T-helper 2 cell treated with Interferon-gamma antibody and Interleukin-4, amounts not matched to agents 5 μg/mL and 100 μg/mL, for 36 hours (primary cell): Measurements from ENCODE around the gene ARMH2.

Experiments
- DNase-seq: peaks from one replicate; pipeline ENCODE4 v3.0.0; 2021; ENCODE audit warnings: low spot score
- H3K27ac Mint-ChIP-seq: one replicate; pipeline ENCODE4 v1.8.0; 2021; ENCODE audit warnings: mild to moderate bottlenecking, mixed read lengths
- H3K27me3 Mint-ChIP-seq: one replicate; pipeline ENCODE4 v1.8.0; 2021; ENCODE audit warnings: low read depth, mixed read lengths
- H3K36me3 Mint-ChIP-seq: one replicate; pipeline ENCODE4 v1.8.0; 2021; ENCODE audit warnings: low read depth, mixed read lengths
- H3K4me1 Mint-ChIP-seq: one replicate; pipeline ENCODE4 v1.8.0; 2021; ENCODE audit warnings: low read depth, mixed read lengths
- H3K4me3 Mint-ChIP-seq: one replicate; pipeline ENCODE4 v1.8.0; 2022; ENCODE audit warnings: mild to moderate bottlenecking, moderate library complexity, mixed read lengths
- H3K9me3 Mint-ChIP-seq: one replicate; pipeline ENCODE4 v1.8.0; 2021; ENCODE audit warnings: mixed read lengths

The ARMH2 gene

DNA sequence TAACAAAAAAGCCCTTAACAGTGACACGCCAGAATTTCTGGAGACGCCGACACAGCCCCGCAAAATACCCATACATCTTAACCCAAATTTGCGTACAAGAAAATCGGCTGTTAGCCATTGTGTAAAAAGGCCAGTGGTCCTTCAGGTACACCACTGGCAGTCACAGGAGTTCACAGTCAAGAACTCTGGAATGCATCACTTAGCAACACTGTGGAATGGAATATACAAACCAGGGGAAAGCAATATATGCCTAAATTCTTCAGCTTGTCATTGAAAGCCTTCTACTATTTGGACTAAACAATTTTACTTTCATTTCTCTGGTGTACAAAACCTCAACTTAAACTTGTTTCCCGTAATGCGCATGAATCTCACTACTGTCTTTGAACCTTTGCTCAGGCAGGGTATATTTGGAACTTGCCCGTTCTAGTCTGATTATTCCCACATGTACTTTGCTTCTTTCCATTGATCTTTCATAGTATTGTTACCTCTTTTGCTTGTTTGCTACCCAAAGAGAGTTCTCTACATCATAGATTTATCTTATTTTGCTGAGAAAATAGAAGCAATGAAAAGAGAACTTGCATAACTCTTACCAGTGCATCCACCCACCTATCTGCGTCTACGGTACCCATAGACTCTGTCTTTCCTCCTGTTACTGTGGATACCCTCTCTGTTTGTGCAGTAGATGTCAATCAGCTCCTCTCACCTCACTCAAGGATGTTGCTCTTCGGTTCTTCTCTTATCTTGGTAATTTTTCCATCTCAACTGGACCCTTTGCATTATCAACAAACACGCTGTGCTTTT, at the start of gene ARMH2:
Gene ARMH2 (minus strand): TSS at position 178 of the 801 bp plus-strand sequence. CDS start 60 bp downstream, at position 118.
- peaks cover 6% of the 10 kb centered on the region for H3K4me1 Mint-ChIP-seq
- H3K27ac Mint-ChIP-seq: no peak within 1 kb of the TSS
- no peaks in the 10 kb centered on the region for H3K9me3 Mint-ChIP-seq
- peaks cover 16% of the 10 kb centered on the region for H3K36me3 Mint-ChIP-seq
- no peak for DNase-seq
- H3K4me3 Mint-ChIP-seq: no peak within 1 kb of the TSS
- H3K27me3 Mint-ChIP-seq: no peaks in the 10 kb centered on the region

DNA sequence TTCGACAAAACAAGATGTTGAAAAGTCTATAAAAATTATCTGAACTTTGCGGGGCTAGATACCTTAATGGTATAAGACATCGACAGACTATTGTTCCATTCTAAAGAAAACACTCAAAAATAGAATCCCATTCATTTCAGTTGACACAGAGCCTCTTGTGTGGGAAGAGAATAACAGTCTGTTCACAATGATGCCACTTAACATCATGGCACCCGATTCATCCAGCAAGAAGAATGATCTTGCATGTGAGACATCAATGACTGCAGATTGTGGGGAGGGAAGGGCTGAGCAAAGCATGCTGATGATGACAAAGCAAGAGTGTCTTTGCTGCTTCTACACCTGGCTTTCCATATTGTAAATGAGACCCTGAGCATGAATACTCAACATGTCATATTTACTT, 49.7 kb upstream of the ARMH2 start:
- H3K4me3 Mint-ChIP-seq: no peak overlapping the region
- H3K27ac Mint-ChIP-seq: no peak overlapping the region
- no peaks in the 10 kb centered on the region for H3K9me3 Mint-ChIP-seq
- H3K27me3 Mint-ChIP-seq: no peaks in the 10 kb centered on the region
- no peaks in the 10 kb centered on the region for H3K4me1 Mint-ChIP-seq
- peaks cover 81% of the 10 kb centered on the region for H3K36me3 Mint-ChIP-seq
- DNase-seq: no peak

DNA sequence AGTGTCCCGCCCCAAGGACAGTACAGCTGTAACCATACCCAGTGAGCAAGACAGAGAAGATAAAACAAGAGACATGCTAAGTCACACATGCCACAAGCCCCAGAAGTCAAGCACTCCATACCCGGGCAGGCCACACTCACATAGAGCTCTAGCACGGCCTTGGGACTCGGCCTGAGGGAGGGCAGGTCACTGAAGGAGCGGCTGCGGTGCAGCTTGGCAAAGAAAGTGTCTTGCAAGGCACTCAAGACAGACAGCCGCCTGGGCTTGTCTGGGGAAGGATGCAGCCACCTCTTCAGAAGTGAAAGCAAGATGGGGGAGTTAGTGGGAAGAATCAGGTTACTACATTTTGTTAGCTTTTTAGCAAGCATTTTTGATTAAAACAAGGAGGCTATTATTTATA, 48.7 kb upstream of the ARMH2 start:
- Mint-ChIP-seq H3K4me1 (no peaks in the 10 kb centered on the region), H3K9me3 (no peaks in the 10 kb centered on the region), H3K27me3 (no peaks in the 10 kb centered on the region), H3K4me3 (no peak overlapping the region), H3K36me3 (peaks cover 81% of the 10 kb centered on the region), H3K27ac (peak overlapping the region; percentile 4)
- no peak for DNase-seq

DNA sequence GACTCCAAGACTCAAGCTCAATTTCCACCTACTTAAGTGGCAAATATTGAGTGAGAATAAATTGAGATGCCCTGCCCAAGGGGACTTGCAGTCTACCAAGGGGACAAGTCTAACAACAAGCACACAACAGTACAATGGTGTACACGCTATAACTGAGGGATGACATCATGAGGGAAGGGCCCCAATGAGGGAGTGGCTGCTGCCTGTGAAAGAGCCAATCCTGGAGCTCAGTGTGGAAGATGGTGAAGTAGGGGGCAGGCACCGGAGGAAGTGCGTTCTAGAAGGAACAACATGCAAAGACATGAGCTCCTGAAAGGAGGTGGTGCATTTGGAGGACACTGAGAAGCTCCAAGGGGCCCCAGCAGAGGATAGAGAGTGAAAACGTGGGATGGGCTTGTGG, 46.9 kb upstream of the ARMH2 start:
- Mint-ChIP-seq H3K27me3 (no peaks in the 10 kb centered on the region), H3K36me3 (peaks cover 87% of the 10 kb centered on the region), H3K9me3 (no peaks in the 10 kb centered on the region), H3K4me3 (no peak overlapping the region), H3K27ac (no peak overlapping the region), H3K4me1 (peaks cover 4% of the 10 kb centered on the region)
- DNase-seq: no peak

DNA sequence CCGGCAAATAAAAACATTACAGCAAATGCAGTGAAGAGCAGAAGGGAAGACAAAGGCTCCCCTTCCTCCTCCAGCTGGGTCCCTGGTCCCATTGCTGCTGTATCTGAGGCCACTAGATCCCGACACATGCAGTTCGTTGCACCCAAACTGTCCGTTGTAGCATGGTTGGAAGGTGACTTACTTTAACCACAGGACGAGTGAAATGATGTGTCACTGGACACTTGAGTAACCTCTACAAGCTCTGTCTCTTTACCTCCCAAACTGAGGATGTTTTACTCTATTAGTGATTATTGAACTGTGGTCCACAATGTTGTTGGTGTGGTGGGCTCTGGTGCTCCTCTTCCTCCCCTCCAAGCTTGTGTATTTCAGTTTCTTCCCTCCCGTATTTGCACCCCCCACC, 46.2 kb upstream of the ARMH2 start:
- H3K27ac Mint-ChIP-seq: peak overlapping the region; percentile 58

DNA sequence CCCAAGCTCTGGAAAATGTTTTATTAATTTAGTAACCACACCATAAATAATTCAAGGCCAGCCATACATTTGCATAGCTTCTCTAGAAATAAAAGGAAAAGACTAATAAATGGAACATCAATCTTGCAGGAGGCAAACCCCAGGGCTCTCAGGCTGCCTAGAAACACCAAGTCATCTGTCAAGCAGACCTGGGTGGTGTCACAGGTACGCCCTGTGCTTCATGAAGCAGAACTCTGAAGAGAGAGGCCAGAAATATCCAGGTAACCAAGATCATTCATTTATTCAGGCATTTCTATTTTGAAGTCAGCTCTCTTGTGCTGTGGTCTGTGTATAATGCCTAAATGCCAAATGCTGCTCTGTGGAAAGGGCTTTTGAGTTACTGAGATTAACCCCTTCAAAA, 45.3 kb upstream of the ARMH2 start:
- H3K27me3 Mint-ChIP-seq: no peaks in the 10 kb centered on the region
- no peak overlapping the region for H3K27ac Mint-ChIP-seq
- no peak overlapping the region for H3K4me3 Mint-ChIP-seq
- no peak for DNase-seq
- peaks cover 13% of the 10 kb centered on the region for H3K4me1 Mint-ChIP-seq
- no peaks in the 10 kb centered on the region for H3K9me3 Mint-ChIP-seq
- peaks cover 87% of the 10 kb centered on the region for H3K36me3 Mint-ChIP-seq

More for the DNA sequence above, 46.2 kb upstream of the ARMH2 start:
- no peaks in the 10 kb centered on the region for H3K27me3 Mint-ChIP-seq
- H3K9me3 Mint-ChIP-seq: no peaks in the 10 kb centered on the region
- H3K4me1 Mint-ChIP-seq: peaks cover 7% of the 10 kb centered on the region
- no peak for DNase-seq
- H3K4me3 Mint-ChIP-seq: no peak overlapping the region
- H3K36me3 Mint-ChIP-seq: peaks cover 87% of the 10 kb centered on the region

DNA sequence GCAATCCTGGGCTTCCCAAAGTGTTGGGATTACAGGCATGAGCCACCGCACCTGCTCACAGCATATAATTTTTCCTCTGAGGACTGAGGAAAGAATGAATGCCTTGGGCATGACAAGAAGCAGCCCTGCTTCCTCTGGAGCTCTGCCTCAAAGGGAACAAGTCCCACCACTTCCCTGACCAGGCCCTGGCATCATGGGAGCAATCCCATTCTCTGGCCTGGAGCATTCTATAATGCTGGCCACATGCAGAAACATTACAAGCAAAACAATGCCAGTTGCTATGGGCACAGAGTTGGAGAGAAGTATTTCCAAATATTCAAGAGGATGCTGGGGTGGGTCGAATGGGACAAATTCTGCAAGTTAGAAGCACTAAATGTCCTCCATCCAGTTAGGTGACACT, 41.5 kb upstream of the ARMH2 start:
- Mint-ChIP-seq H3K4me1 (peaks cover 15% of the 10 kb centered on the region), H3K36me3 (peaks cover 84% of the 10 kb centered on the region), H3K27ac (no peak overlapping the region)

DNA sequence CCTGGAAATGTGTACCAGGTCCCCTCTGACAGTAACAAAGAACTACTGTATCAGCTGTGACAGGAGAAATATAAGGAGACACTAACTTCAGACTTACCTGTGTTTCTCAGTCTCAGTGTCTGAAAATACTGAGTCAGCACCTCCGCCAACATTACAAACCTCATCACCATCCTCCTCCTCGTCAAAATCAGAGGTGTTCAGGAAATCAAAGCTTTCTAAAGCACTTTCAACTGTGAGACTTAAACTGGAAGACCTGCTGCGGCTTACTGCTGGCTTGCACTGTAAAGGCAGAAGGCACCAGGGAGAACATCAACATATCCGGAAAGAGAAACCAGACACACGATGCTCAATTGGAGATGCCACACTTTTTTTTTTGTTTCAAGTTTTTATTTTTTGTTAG, 40.3 kb upstream of the ARMH2 start:
- Mint-ChIP-seq H3K36me3 (peaks cover 90% of the 10 kb centered on the region), H3K9me3 (peaks cover 6% of the 10 kb centered on the region), H3K4me3 (no peak overlapping the region), H3K27me3 (no peaks in the 10 kb centered on the region), H3K27ac (peak overlapping the region; percentile 52), H3K4me1 (peaks cover 15% of the 10 kb centered on the region)
- no peak for DNase-seq

More for the DNA sequence above, 41.5 kb upstream of the ARMH2 start:
- peaks cover 2% of the 10 kb centered on the region for H3K9me3 Mint-ChIP-seq
- DNase-seq: no peak
- no peak overlapping the region for H3K4me3 Mint-ChIP-seq
- no peaks in the 10 kb centered on the region for H3K27me3 Mint-ChIP-seq

DNA sequence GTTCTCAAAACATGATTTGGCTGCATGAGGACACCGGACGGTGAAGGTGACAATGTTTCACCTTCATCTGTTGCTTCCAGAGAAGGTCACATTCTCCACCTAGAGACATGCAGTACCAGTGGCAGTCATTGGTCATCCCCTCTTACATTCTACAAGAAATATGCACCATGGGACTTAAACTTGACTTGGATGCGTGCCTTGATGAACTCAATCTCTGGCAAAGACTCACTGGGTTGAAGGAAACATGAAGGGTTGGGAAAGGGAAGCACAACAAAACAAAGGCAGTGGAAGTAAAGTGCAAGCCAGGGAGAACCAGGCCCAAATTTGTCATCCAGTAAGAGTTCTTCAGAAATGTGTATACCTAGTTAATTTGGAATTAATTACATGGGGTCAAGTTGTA, 39.4 kb upstream of the ARMH2 start:
- Mint-ChIP-seq H3K4me1 (peaks cover 18% of the 10 kb centered on the region), H3K27me3 (no peaks in the 10 kb centered on the region), H3K9me3 (peaks cover 6% of the 10 kb centered on the region), H3K27ac (peak overlapping the region; percentile 27), H3K36me3 (peaks cover 89% of the 10 kb centered on the region), H3K4me3 (no peak overlapping the region)
- DNase-seq: no peak

DNA sequence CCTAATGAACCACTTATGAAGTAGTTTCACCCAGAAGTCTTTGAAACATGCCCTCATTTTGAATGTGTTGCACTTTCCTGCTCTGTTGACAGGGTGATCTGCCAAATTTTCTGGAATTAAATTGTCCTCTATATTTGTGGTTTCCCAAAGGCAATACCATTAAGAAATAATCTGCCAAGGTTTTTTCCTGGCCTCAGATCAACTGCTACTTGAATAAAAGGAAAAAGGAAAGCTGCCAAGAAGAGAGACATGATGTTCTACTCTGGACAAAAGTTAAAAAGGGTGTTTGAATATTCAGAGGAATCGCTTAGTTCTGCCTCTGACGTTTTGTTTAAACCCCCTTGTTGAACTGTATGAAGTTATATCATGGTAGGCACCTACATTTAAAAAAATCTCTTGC, 37.4 kb upstream of the ARMH2 start:
- Mint-ChIP-seq H3K36me3 (peaks cover 91% of the 10 kb centered on the region), H3K4me3 (no peak overlapping the region), H3K27me3 (no peaks in the 10 kb centered on the region)

DNA sequence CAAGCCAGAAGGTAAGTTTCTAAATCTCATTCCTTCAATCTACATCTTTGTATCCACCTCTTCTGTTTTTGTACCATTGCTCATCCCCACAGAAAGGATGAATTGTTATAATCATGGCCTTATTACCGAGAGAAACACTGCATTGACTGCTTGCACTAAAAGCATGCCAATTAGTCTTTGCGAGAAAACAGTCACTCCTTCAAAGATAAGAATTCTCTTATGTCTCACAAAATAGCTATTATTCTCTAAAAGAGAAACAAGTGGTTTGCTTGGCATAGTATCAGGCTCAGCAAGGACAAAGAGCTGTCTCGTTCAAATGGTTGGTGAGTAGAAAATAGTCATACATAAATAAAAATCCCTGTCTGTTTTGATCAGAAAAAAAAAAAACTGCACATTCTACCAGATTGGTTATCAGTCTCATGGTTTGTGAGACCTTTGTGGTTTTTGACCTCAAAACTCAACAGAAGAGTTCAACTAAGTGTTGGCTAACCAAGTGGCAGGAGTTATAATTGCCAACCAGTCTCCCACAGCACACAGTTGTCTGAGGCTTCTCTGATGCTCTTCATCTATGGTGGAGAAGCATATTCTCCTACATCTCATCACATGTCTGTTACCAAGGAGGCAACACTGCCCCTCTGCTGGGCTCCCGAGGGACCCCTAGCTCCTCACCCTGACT, 35.1 kb upstream of the ARMH2 start:
- Mint-ChIP-seq H3K4me3 (no peak overlapping the region), H3K36me3 (peaks cover 83% of the 10 kb centered on the region), H3K27me3 (no peaks in the 10 kb centered on the region), H3K4me1 (peaks cover 3% of the 10 kb centered on the region), H3K9me3 (peaks cover 6% of the 10 kb centered on the region), H3K27ac (no peak overlapping the region)
- DNase-seq: no peak

More for the DNA sequence above, 37.4 kb upstream of the ARMH2 start:
- Mint-ChIP-seq H3K27ac (no peak overlapping the region), H3K4me1 (peaks cover 16% of the 10 kb centered on the region), H3K9me3 (peaks cover 6% of the 10 kb centered on the region)
- DNase-seq: no peak

DNA sequence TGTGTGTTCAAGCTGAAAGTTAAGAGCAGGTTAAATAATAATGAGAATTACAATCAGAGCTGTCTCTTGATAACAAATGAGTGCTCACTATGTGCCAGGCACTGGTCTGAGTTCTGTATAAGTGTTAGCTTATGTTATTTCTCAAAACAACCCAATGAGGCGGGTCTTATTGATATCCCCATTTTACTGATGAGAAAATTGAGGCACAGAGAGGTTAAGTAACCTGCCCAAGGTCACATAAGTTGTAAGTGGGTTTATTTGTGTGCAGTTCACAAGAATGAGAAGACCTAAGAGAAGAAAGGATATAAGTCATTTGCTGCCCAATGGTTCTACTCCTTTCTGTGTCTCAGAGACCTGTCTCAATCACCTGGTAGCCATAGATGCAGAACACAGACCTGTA, 34.1 kb upstream of the ARMH2 start:
- Mint-ChIP-seq H3K27ac (no peak overlapping the region), H3K36me3 (peaks cover 84% of the 10 kb centered on the region), H3K9me3 (peaks cover 6% of the 10 kb centered on the region), H3K4me3 (no peak overlapping the region), H3K27me3 (no peaks in the 10 kb centered on the region), H3K4me1 (peaks cover 3% of the 10 kb centered on the region)
- no peak for DNase-seq

DNA sequence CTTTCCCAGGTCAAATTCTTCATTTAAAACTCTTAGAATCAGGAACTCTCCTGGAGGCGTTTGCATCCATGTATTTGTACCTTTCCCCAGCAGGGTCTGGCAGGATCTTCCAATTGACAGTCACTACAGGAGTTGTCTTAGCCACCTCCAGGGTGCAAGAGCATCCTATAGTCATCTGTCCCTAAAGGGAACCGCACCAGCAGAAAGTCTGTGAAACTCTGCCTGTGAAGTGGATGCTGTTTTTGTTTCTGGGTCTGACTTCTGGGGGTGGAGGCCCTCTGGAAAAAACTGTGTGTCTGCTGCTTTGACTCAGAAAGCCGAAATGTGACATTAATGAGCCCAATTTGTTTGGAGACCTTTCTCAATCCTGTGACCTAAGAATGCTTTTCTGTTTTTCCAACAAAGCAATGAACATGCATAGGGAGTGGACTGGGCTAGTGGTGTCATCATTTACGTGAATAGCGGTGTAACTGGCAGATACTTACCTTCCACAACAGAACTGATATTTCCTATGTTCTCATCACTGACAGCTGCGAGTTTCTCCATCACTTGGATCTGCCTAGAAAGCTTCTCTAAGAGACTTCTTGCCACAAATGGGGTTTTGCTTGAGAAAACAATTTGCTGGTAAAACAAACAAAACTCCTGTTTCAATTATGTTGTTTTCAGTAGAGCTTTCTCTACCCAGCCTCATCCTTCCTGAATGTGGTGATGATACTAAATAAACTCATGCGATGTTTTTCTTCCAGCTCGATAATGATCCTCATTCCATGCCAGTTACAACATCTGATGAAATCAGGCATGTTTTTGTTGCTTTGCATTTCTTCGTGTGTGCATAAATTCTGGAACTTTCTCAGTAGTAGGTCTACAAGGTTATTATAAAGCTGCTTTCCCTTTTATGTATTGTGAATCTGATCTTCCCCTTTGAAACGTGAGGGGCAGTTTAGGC, 33.3 kb upstream of the ARMH2 start:
- Mint-ChIP-seq H3K36me3 (peaks cover 87% of the 10 kb centered on the region), H3K9me3 (peaks cover 6% of the 10 kb centered on the region), H3K4me3 (no peak overlapping the region), H3K4me1 (peaks cover 3% of the 10 kb centered on the region), H3K27me3 (no peaks in the 10 kb centered on the region), H3K27ac (no peak overlapping the region)
- no peak for DNase-seq

DNA sequence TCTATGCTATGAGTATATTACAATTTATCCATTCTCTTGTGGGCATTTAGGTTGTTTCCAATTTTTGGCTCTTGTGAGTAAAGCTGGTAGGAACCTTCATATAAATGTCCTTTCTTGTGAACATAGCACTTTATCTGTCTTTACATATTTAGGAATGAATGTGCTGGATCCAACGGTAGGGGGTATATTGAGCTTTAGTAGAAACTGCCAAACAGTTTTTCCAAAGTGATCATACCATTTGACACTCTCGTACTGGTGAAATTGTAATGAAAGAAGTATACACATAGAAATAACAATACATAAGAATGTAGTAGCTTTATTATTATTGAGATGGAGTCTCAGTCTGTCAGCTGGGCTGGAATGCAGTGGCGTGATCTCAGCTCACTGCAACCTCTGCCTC, 30.9 kb upstream of the ARMH2 start:
- H3K36me3 Mint-ChIP-seq: peaks cover 77% of the 10 kb centered on the region
- no peak for DNase-seq
- no peak overlapping the region for H3K4me3 Mint-ChIP-seq
- H3K9me3 Mint-ChIP-seq: no peaks in the 10 kb centered on the region
- H3K4me1 Mint-ChIP-seq: peaks cover 3% of the 10 kb centered on the region
- no peak overlapping the region for H3K27ac Mint-ChIP-seq
- H3K27me3 Mint-ChIP-seq: no peaks in the 10 kb centered on the region
